Fibroblast of skin of back (primary cell): ENCODE measurements around the gene SND1. TPM values are rescaled to one million over a fixed set of nuclear protein-coding genes. Genes with fewer than 3 reads are reported as not detected.

Source experiments
- DNase-seq: peaks from one replicate; pipeline ENCODE4 v3.0.0-alpha.2; 2013
- polyA plus RNA-seq, 2 experiments: library from polyadenylated mRNA; unstranded; fragments of 120-200 nt; gene quantifications; one replicate each; pipeline ENCODE4 v1.2.1, GENCODE V29; 2013; ENCODE audit not compliant: insufficient read length in 2 of 2

Gene SND1
- polyA plus RNA-seq (2013, experiment 1 of 2; ENCODE audit: insufficient read length): 196 TPM
- 217 TPM for polyA plus RNA-seq (2013, experiment 2 of 2; ENCODE audit: insufficient read length)

DNA sequence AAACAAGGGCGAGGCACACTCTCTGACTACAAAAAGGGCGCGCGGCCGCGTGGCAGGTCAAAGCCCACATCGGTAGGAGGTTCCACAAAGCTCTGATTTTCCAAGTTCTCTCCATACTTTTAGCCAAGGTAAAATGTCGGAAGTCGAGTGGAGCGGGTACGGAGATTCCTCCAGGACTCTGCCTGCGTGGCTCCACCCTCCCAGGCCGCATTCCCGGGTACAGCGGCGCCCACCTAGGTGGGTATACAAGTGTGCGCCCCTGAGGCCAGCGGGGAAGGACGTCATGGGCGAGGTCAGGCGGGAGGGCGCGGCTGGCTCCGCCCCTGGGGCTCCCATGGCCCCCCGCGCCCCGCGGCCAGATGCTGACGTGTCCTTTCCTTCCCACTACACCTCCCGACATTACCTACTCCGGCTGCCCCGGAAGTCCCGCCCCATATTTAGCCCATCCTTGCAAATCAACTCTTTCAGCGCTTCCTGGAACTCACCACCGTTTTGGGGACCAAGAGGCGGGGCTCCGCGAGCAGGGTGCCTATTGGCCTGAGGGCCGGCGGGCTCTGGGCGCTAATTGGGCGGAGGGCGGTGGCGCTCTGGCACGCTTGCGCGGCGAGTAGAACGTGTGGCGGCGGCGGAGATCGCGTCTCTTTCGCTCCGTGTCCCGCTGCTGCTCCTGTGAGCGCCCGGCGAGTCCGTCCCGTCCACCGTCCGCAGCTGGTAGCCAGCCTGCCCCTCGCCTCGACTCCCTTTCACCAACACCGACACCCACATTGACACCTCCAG is at the start of gene SND1:
TSS of gene SND1 (plus strand) at position 639 of the 777 bp plus-strand sequence. CDS start 180 bp downstream, outside the sequence.
- DNase-seq: peak; percentile 100

DNA sequence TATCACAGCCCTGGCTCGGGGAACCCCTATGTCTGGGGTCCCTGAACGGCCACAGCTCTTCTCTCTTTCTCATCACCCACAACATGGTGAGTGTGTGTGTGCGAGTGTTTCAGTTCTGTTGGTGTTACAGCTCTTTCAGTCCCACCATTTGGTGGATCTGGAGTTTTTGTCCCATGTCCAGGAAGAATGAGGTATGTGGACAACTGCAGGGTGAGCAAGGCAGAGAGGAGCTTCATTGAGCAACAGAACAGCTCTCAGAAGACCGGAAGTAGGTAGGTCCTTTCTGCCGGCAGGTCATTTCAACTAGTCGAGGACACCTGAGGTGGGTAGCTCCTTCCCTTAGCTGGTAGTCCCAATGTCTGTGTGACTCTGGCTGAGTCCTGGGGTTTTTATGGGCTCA is 43.5 kb upstream of the SND1 start:
- no peak for DNase-seq

DNA sequence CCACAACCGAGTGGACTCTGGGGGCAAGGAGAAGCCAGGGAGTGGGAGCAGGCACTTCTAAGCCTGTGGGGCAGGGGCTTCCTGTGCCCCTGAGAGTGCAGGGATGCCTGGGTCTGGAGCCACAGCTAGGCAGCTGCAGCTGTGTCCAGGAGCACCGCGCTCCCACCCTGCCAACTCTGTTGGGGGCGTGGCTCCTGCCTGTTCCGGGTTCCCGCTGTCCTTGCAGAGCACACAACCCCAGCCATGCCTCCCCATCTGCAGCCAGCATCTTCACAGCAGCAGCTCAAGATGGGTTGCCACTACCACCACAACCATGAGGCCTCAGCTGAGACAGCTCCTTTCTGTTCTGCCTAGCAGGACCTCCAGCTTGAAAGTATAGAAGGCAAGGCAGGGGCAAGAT is 42.7 kb upstream of the SND1 start:
- DNase-seq: no peak

DNA sequence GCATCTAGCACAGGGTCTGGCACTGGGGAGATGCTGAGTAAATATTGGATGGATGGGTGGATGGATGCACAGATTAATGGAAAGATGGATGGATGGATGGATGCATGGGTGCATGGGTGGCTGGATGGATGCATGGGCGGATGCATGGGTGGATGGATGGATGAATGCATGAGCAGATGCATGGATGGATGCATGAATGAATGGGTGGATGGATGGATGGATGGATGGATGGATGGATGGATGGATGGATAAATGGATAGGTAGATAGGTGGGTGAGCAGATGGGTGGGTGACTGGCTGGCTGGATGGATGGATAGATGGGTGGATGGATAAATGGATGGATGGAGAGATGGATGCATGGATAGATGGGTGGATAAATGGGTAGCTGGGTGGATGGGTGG is 39.7 kb upstream of the SND1 start:
- DNase-seq: no peak

DNA sequence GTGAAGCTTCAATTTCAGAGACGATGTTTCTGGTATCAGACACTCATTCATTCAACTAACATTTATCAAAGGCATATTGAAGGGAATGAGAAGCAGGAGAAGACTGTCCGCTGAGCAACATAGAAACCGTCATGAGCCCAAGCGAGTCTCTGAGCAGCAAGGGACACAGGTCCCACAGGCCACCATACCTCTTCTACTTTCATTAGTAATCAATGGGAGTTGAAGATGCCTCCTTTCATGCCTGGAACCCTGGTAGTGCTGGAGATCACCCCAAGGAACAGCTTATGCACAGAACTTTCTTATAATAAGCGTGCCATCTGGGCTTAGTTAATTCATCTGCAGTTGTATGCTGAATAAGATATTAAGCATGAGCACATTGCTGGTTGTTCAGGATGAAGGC is 35.3 kb upstream of the SND1 start:
- DNase-seq: no peak

DNA sequence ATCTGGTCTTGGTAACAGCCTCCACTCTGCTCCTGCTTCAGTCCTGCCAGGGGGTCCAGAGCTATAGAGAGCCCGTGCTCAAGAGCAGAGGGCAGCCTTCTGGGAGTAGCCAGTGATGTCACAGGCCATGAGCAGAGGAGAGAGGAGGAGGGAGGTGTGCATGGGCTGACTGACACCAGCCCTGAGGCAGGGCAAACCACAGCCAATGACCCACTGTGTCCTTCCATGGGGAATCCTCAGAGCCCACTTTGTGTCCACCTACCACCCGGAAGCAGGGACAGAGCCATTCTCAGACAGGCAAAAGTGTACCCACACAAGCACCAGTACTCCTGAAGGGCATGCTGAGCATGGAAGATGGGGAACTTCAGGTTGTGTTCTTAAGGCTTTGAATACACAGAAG is 34.0 kb upstream of the SND1 start, which contains the start of gene PAX4:
TSS of gene PAX4 (minus strand) at position 101 of the 400 bp plus-strand sequence. CDS start 2,214 bp downstream, outside the sequence.
- no peak for DNase-seq

DNA sequence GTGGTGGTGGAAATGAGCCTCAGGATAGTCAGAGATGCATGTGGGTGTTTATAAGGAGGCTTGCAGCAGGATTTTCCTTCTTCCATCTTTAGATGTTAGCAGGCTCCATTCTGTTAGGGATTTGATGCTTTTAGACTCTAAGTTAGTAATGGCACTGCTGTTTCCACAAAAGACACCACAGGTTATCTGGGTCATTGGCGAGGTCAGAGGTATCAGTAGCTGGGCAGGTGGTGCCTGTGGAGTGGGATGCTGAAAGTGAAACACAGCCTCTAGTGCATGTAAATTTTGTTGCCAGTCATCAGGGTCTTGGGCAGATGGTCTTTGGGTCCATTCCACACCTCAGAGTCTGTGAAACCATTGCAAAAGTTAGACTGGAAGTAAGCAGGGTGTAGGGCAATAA is 33.2 kb upstream of the SND1 start:
- no peak for DNase-seq

DNA sequence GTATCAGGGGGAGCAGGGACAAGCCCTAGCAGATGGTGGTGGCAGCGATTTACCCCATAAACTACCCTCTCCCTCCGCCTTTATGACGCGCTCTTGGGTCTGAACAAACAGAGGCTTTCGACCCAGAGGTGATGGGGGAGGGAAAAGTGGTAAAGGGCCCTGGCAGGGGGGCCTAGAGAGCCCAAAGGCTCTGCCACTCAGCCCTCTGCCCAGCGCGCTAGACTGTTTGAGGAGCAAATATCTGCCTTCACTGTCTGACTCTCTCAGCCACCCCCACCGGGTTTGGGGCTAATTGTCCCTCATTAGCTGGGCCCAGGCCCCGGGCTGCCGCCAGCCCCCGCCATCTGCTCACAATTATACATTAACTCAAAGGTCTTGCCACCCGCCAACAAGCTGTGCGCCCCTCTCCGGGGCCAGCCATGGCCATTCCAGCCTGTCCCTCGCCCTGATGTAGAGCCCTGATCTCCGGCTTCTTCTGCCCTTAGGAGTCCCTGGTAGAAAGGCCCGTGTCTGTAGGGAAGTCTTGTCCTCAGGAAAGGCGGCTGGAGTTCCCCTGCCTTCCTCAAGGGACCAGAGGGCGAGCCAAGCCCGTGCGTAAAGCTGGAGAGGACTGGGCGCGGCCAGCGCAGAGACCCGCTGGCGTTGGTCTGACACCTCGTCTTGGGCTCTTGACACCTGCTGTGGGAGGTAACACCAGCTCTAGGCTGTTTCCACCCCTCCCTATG is 32.2 kb upstream of the SND1 start:
- DNase-seq: no peak

DNA sequence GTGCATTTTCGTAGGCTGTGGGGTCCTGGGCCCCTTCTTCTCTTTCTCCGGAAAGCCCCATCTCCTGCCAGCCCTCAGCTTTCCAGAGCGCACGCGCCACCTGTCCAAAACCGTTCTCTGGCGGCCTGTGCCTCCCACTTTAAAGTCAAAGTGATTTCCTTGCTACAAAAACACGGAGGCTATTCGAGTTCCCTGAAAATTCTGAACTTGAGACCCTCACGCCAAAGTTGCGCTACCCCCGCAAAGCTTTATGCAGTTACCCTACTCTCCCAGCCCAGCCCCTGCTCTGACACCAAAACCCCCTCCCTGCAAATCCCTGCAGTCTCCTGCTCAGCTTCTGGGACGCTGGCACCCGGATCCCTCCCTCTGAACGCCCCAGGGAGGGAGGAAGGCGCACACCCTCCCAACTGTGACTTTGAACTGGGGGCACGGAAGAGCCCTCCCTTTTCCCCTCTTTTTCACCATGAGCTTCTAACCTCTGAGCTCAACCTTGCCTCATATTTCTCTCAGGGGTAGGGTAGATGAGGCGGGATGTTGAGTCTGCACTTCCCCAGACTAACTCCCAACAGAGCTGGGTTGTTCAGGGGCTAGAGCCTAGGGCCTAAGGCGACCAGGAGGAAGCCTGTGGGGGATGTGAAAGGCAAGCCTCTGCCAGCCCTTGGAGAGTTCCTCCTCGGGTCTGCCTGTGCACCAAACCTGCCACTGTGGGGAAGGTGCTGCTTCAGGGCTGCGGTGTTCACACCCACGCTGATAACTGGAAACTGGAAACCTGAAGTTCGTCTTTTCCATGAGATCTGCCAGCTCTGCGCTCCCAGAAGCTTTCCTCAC is 31.4 kb upstream of the SND1 start:
- DNase-seq: no peak

DNA sequence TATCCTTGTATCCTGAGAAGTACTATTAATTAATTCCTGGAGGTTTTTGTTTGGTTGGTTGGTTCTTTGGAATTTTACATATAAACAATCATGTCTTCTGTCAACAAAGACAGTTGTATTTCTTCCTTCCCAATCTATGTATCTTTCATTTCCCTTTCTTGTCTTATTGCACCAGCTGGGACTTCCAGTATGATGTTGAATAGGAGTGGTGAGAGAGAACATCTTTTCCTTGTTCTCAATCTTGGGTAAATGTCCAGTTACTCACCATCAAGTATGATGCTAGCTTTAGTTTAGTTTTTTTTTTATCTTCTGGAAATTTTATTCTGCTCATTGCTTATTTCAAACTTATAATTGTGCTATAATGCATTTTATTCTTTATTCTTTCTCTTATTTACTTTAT is 26.7 kb upstream of the SND1 start:
- no peak for DNase-seq

DNA sequence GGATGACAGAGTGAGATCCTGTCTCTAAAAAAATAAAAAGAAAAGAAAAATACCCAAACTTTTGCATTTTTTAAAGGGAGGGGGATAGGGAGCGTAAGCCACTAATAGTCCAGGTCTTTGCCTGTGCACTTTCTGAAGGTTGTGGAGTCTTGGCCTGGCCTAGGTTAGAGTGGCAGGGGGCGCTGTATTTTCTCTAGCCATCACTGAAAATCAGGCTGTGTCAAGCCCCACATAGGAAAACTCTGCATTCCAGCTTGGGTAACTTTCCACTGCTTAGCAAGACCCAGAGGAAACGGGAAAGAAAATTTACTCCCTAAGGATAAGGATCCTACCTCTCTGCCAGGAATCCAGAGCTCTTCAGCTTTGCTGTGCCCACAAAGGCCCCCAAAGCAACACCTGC is 23.5 kb upstream of the SND1 start:
- no peak for DNase-seq

DNA sequence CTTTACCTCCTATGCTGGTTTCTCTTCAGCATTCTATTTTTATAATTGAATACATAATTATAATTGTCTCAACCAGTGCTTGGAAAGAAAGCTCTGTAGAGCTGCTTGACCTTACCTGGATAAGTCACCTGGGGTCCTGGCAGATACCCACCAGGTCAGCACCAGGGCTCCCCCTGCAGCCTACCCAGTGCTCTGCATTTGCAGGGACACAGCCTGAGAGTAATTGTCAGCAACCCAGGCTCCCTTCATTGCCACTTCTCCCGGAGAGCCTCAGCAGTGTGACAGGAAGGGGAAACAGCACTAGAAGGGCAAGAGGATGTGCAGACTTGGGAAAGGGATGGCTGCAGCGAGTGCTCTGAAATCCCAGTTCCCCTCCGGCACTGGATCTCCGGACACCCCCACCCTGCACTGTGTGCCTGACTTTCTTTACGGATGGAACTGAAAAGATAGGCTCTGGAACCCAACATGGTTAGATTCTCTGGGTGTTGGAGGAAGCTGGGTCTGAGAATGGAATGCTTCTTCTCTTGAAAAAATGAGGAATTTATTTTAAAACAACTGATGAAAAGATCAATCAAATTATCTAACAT is 22.6 kb upstream of the SND1 start:
- DNase-seq: no peak

DNA sequence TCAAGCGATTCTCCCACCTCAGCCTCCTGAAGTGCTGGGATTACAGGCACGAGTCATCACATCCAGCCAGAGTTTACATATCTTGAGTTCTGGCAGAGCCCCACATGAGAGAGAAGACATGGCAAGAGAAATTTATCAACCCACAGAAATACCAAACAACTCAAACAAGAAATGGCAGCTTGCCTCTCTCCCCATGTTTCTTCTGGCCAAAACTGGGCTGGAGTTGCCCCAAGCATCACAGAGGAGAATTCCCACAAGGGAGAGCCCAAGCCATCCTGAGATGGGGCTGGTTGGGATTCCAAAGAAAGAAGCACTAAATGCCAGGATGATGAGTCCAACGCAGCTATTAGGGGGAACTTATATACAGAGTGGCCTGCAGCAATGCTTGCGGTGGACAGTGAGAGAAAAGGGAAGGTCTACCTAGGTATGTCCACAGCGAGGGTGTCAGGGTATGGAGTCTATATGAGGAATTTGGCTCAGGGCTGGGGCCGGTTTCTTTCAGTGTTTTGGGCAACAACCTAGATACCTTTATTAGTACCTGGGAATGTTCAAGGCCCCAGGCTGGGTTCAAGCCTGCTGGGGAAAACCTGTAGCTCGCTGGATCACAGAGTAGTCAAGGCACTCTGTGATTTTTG is 19.6 kb upstream of the SND1 start:
- DNase-seq: peak; percentile 97

DNA sequence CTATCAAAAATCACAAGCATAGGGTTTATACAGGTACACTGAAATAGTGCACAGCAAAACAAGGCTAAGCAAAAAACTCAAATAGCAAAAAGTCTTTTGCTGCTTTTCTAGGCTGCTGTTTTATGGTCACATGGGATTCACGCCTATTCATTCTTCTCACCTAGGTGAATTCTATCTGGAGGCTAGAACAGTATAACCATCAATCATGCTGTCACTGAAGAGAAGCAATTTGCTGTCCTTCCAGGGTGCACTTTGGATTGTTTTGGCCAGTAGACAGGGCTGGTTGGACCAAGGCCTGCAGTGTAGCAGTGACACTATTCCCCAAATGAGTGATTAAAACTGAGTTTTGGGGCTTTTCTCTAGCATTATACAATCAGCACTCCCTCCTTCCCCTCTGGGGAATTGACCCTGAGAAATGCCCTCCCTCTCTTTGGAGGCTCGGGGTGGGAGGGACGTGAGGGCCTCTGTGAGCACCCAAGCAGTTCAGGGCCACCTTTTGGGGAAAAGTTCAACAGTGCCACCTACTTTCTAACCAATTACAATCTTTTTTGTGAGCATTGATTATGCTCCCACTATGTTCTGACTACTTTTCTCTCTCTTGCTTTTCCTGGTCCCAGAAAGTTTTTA is 16.2 kb upstream of the SND1 start:
- no peak for DNase-seq

DNA sequence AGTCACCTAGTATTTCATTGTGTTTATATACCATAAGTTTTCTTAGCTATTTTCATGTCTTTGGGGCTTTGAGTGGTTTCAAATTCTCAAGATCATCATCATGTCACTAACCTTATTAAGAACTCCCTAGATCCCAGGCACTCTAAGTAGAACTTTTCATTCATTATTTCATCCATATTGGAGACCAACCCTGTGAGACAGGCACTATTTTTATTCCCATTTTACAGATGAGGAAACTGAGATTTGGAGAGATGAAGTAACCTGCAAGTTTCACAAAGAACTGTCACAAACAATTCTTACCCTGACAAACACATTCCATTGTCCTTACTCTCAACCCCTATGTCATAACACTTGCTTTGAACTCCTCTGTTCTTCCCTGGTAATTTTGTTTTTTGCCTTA is 13.8 kb upstream of the SND1 start:
- DNase-seq: no peak

DNA sequence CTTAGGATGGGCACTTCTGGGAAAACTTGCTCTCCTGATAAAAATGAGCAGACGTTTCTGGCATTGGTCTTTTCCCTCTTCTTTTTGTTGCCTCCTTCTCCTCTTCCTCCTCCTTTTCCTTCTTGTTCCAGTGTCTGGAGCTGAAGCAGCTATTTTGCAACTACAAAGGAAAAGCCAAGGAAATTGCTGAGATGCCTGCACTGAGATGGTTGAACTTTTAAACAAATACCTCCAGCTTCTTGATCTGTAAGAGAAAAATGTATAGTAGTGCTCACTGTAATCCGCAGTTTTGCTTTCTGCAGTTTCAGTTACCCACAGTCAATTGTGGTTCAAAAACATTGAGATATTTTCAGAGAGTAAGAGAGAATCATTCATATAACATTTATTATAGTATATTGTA is 7.5 kb upstream of the SND1 start:
- DNase-seq: no peak

DNA sequence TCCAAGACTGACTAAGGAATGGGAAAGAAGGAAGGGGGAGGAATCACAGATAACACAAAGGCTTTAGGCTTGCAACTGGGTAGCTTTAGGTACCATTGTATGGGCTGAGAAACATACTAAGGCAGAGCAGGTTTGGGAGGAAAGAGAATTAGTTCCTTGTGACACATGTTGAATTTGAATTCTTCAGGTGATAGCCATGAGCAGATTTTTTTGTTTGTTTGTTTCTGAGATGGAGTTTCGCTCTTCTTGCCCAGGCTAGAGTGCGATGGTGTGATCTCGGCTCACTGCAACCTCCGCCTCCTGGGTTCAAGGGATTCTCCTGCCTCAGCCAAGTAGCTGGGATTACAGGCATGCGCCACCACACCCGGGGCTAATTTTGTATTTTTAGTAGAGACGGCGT is 4.4 kb upstream of the SND1 start:
- DNase-seq: no peak

DNA sequence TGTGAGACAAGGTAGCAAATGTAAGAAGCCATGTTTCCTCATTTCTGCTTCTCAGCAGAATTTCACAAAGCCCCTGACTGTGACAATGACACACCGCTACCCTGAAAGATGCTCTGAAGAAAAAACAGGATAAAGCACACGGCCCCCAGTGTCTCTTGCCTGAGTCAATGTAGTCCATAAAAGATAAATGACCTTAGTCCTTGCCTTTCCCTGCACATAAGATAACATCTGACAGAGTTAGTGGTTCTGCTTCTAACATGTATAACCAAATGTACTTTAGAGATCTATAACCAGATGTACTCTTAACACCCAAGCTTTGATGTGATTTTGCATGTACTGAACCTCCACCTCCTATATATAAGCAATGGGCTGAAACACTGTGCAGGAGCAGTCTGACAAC is 3.0 kb upstream of the SND1 start:
- no peak for DNase-seq

DNA sequence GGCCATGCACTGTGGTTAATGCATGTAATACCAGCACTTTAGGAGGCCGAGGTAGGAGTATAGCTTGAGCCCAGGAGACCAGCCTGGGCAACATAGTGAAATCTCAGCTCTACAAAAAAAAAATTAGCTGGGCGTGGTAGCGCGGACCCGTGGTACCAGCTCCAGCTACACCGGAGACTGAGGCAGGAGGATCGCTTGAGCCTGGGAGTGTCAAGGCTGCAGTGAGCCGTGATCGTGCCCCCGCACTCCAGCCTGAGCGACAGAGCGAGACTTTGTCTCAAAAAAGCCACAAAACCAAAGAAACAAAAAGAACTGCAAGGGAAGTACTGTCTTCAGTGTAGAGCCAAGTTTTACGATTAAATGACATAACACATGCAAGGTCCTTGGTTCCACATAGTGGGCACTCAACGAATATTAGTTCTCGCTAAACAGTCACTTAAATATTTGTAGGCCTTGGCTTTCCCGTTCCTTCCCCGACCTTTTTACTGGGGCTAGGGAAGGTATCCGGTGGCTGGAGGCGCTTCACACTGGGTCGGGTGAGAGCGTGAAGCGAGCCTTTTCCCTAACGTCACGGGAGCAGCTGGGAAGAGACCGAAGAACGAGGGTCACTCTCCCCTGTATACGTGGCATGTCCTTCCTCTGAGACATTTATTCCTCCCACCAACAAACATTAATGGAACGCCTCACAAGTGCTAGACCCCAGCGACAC is 993 bp upstream of the SND1 start:
- peak; percentile 54 for DNase-seq

DNA sequence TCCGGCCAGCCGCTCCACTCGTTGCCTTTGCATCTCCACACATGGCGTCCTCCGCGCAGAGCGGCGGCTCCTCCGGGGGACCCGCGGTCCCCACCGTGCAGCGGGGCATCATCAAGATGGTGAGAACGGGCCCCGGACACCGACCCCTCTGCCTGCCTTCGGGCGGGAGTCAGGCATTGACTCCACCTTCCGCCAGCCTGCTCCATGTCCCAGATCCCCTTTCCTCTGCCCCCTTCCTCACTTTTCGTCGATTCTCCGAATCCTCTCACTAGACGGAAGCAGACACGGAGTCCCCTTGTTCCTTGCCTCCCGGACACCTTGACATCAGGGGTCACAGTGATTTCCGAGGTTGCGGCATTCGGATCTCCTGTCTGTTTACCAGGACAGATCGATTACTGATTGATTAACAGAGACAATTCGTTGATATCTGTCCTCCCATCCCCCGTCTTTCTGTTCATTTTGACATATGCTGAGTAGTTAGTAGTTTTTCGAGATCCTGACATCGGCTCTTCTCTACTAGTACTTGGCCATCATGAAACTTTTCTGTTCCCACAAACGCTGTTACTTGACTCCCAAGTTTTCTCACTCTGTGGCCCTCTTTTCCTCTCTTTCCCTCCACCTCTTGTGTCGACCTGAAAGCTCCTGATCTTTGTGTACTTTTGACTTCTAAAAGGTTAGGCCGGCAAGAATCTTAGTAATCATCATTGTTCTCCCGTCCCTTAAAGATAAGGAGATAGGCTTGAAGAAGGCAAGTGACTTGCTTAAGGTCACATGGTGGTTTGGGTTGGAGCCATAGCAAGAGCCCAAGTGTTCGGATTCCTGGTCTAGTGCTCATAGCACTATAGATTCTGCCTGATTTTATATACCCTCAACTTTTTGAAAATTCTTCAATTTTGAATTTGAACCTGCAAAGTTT is 597 bp downstream of the SND1 start:
- DNase-seq: peak; percentile 34
